ENCODE data around the gene KCNK17.

Gene KCNK17

GRCh38 chr6:39260953-39261352, 53.3 kb downstream of the KCNK17 start:
- FAIRE-seq (no peak), DNase-seq (ENCODE audit: insufficient read length) (no peak)
- TF ChIP-seq POLR2AphosphoS5 (IDR thresholded peaks at IDR 0.05; ENCODE audit: low read depth, low read length) (no peak), TAF1 (IDR thresholded peaks at IDR 0.05; ENCODE audit: borderline replicate concordance, low read depth, low read length) (no peak), POLR2A (IDR thresholded peaks at IDR 0.05; ENCODE audit: low read depth, low read length) (no peak)

- FAIRE-seq (no peak), DNase-seq (ENCODE audit: insufficient read length) (no peak)
These were observed 53.8 kb downstream of the KCNK17 start for GRCh38 chr6:39260456-39260855.

DNA sequence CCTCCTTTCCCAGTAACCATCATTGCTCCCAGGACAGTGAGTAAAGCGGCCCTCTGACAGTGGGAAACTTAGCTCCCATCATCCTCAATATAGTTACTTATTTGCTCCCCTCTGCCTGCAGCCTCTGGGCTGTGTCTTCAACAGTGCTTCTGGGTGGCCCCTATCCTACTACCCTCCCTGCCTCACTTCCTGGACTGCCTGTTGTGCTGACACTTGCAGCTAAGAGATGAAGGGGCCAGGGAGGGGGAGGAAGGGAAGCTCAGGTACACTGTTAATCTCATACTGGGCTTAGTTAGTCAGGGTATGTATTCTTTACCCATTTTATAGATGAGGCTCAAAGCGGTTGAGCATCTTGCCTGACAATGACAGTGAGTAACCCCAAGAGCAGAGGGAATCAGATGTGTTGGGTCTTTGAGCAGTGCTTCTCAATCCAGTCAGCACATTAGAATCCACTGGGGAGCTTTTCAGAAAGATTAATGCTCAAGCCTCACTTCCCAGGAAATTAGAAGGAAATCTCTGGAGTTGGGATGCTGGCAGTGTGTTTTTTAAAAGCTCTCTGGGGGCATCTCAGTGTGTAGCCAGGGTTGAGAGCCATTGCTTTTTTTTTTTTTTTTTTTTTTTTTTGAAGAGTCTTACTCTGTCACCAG, 57.8 kb downstream of the KCNK17 start:
- no peak for FAIRE-seq
- TF ChIP-seq POLR2A (IDR thresholded peaks at IDR 0.05; ENCODE audit: low read depth, low read length), result no peak
- no peak for TF ChIP-seq TAF1 (IDR thresholded peaks at IDR 0.05; ENCODE audit: borderline replicate concordance, low read depth, low read length)
- TF ChIP-seq POLR2AphosphoS5 (IDR thresholded peaks at IDR 0.05; ENCODE audit: low read depth, low read length), result no peak
- DNase-seq (ENCODE audit: insufficient read length), result no peak

More at GRCh38 chr6:39260456-39260855, 53.8 kb downstream of the KCNK17 start:
- TF ChIP-seq TAF1 (IDR thresholded peaks at IDR 0.05; ENCODE audit: borderline replicate concordance, low read depth, low read length), result no peak
- TF ChIP-seq POLR2A (IDR thresholded peaks at IDR 0.05; ENCODE audit: low read depth, low read length), result no peak
- no peak for TF ChIP-seq POLR2AphosphoS5 (IDR thresholded peaks at IDR 0.05; ENCODE audit: low read depth, low read length)

- TF ChIP-seq TAF1 (IDR thresholded peaks at IDR 0.05; ENCODE audit: borderline replicate concordance, low read depth, low read length) (no peak), POLR2AphosphoS5 (IDR thresholded peaks at IDR 0.05; ENCODE audit: low read depth, low read length) (no peak), POLR2A (IDR thresholded peaks at IDR 0.05; ENCODE audit: low read depth, low read length) (no peak)
- FAIRE-seq (no peak), DNase-seq (ENCODE audit: insufficient read length) (no peak)
These were observed 59.2 kb downstream of the KCNK17 start for GRCh38 chr6:39254999-39255535.

DNA sequence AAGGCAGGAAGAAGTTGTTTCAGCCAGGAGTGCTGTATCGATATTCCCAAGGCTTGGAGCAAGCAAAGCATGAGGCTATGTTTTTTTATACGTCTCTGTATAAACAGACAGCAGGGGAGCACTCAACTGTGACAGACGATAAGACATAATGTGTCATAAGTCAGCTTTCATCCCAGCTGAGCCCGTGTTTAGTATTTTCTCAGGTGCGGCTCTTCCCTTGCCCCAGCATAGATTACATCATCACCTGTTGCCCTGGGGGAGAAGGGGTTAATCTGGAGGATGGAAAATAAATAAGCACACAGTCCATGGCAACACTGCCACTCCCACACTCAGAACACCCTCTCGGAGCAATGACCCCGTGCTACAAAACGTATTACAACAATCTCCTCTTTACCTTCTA, 62.8 kb downstream of the KCNK17 start:
- DNase-seq (ENCODE audit: insufficient read length), result no peak
- FAIRE-seq, result no peak
- no peak for TF ChIP-seq POLR2A (IDR thresholded peaks at IDR 0.05; ENCODE audit: low read depth, low read length)

DNA sequence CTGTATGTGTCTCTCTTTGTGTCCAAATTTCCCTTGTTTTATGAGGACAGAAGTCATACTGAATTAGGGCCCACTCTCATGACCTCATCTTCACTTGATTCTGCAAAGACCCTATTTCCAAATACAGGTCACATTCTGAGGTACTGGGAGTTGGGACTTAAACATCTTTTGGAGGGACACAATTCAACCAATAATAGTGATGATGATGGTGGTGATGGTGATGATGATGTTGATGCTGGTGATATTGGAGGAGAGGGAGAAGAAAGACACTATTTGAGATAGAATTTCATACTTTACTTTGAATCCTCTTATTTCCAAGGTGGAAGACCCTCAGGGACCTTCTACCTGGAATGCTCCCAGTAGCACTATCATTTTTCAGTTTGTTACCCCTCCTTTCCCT, 63.7 kb downstream of the KCNK17 start:
- TF ChIP-seq POLR2AphosphoS5 (IDR thresholded peaks at IDR 0.05; ENCODE audit: low read depth, low read length) (no peak), POLR2A (IDR thresholded peaks at IDR 0.05; ENCODE audit: low read depth, low read length) (no peak), TAF1 (IDR thresholded peaks at IDR 0.05; ENCODE audit: borderline replicate concordance, low read depth, low read length) (no peak)
- FAIRE-seq (no peak), DNase-seq (ENCODE audit: insufficient read length) (no peak)

DNA sequence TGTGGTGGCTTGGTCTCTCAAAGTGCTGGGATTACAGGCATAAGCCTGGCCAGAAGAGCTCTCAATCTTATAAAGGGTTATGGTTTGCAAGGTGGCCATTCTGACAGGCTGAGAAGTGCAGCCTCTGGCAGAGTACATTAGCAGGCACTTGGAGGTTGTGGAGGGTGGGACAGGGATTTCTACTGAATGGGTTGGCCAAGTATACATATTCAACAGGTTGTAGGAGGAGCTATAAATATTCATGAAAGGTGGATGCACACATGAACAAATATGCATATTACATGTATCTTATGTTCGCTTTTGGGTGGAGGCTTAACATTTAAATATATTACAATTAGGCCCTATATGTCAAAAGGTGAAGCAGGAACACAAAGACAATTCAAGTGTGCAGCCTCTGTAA, 64.9 kb downstream of the KCNK17 start:
- FAIRE-seq, result no peak
- DNase-seq (ENCODE audit: insufficient read length), result no peak
- TF ChIP-seq POLR2AphosphoS5 (IDR thresholded peaks at IDR 0.05; ENCODE audit: low read depth, low read length) (no peak), TAF1 (IDR thresholded peaks at IDR 0.05; ENCODE audit: borderline replicate concordance, low read depth, low read length) (no peak), POLR2A (IDR thresholded peaks at IDR 0.05; ENCODE audit: low read depth, low read length) (no peak)

Measured in GM12892 (cell line).